HepG2 (cell line): Measurements from ENCODE around the gene ALPL. TPM values are rescaled to one million over a fixed set of nuclear protein-coding genes. Genes with fewer than 3 reads are reported as not detected.

ENCODE experiments used
- ATAC-seq: fragments of 200-7000 bp; cut with Tn5 transposase; 3 replicates; pipeline ENCODE4 v1.9.1; 2020; ENCODE audit warnings: mild to moderate bottlenecking, moderate library complexity
- BruUV-seq: library from RNA; stranded (reverse); fragments of 400-500 nt; replicated peaks from 2 replicates; lab custom pipeline; 2021; lab: Mats Ljungman, UMichigan
- CTCF ChIA-PET: fragments of 300-600 bp; formaldehyde crosslinking; extraction: SDS; loops from one replicate; lab custom pipeline; 2021; ENCODE audit warnings: low total read pairs, inconsistent platforms, low intra/inter-chr PET ratio; lab: Yijun Ruan, JAX
- POLR2A ChIA-PET: fragments of 350-600 bp; sonication (Branson Sonifier 250); formaldehyde crosslinking; loops from one replicate; lab custom pipeline; 2020; ENCODE audit warnings: antibody characterized with exemption, inconsistent platforms; lab: Yijun Ruan, JAX
- DNase-seq: peaks from one replicate; pipeline ENCODE4 v3.0.0-alpha.2; 2015; ENCODE audit warnings: low spot score
- FAIRE-seq: peaks from 3 replicates; lab custom pipeline; 2011; peaks lifted over from hg19 to GRCh38; lab: Jason Lieb, UNC
- H2AFZ ChIP-seq: one replicate; pipeline ENCODE4 v1.6.1; 2011; ENCODE audit warnings: low read length, inconsistent platforms
- H3K27ac ChIP-seq: fragments of 300-600 bp; 3 replicates; pipeline ENCODE4 v1.8.0; 2011; ENCODE audit warnings: mixed run types, mild to moderate bottlenecking, mixed read lengths, low read length, inconsistent platforms; ENCODE audit not compliant: insufficient read depth; ENCODE audit errors: extremely low read length
- H3K27me3 ChIP-seq, 2 experiments: fragments of 200-600 bp in 1 of 2; 2 replicates in 1 of 2; 3 replicates in 1 of 2; pipeline versions ENCODE4 v1.6.0 to v1.8.0; 2011; ENCODE audit warnings: low read length in 2 of 2, mild to moderate bottlenecking in 2 of 2, moderate library complexity in 2 of 2, inconsistent platforms in 1 of 2; ENCODE audit not compliant: insufficient read depth in 2 of 2, control insufficient read depth in 1 of 2
- H3K36me3 ChIP-seq, 2 experiments: fragments of 200-600 bp in 1 of 2; replicated peaks in 1 of 2; 2 replicates in 1 of 2; 3 replicates in 1 of 2; pipeline versions ENCODE4 v1.5.1 to v1.8.0; 2011; ENCODE audit warnings: low read length in 2 of 2, inconsistent platforms in 1 of 2; ENCODE audit not compliant: insufficient read depth in 2 of 2, control insufficient read depth in 1 of 2
- H3K4me1 ChIP-seq: 2 replicates; pipeline ENCODE4 v1.5.1; 2012; ENCODE audit warnings: low read length, inconsistent platforms; ENCODE audit not compliant: insufficient read depth
- H3K4me2 ChIP-seq: 2 replicates; pipeline ENCODE4 v1.6.0; 2011; ENCODE audit warnings: low read depth, low read length, inconsistent platforms
- H3K4me3 ChIP-seq, 3 experiments: fragments of 200-600 bp in 1 of 3; sonication (generic), shearing (Covaris generic) in 1 of 3; replicated peaks in 1 of 3; 2 replicates each; pipeline ENCODE4 v1.5.1; 2011 to 2016; ENCODE audit warnings: low read length in 3 of 3, inconsistent platforms in 2 of 3, low read depth in 2 of 3, mild to moderate bottlenecking in 2 of 3, control low read depth in 1 of 3, mixed read lengths in 1 of 3; ENCODE audit not compliant: insufficient read depth in 1 of 3
- H3K79me2 ChIP-seq: one replicate; pipeline ENCODE4 v1.6.1; 2011; ENCODE audit warnings: low read length, inconsistent platforms; ENCODE audit not compliant: insufficient read depth
- H3K9ac ChIP-seq: 2 replicates; pipeline ENCODE4 v1.6.0; 2011; ENCODE audit warnings: mild to moderate bottlenecking, low read depth, low read length, inconsistent platforms; ENCODE audit not compliant: insufficient read depth
- H3K9me3 ChIP-seq: 2 replicates; pipeline ENCODE4 v1.5.1; 2012; ENCODE audit warnings: mild to moderate bottlenecking, low read length
- H4K20me1 ChIP-seq: 2 replicates; pipeline ENCODE4 v1.6.0; 2011; ENCODE audit warnings: inconsistent platforms, mild to moderate bottlenecking, low read length, moderate library complexity; ENCODE audit not compliant: insufficient read depth
- KLF9 ChIP-seq: IDR thresholded peaks from 2 replicates; pipeline ENCODE4 v1.6.1; 2016; ENCODE audit warnings: low read depth
- ZNF589 ChIP-seq: sonication (generic); formaldehyde crosslinking; conservative IDR thresholded peaks from 2 replicates; pipeline ENCODE4 v1.8.0; 2022; ENCODE audit warnings: mild to moderate bottlenecking, moderate library complexity, missing genetic modification reagents
- ZNF737 ChIP-seq: sonication (generic); formaldehyde crosslinking; IDR thresholded peaks from 2 replicates; pipeline ENCODE4 v1.5.0; 2020; ENCODE audit warnings: missing genetic modification reagents, mild to moderate bottlenecking, borderline replicate concordance
- WGBS: methylation state at CpG from one replicate; pipeline ENCODE4 v1.1.6; 2017; ENCODE audit warnings: low lambda C conversion rate; 5-methylcytosine and 5-hydroxymethylcytosine counted together
- in situ Hi-C: cut with HindIII; loops from 2 replicates; pipeline ENCODE4 v1.10.0; 2017; ENCODE audit warnings: low pct_unique_long_range_greater_than_20kb; ENCODE audit not compliant: extremely low pct_ligation_motif_present
- intact Hi-C: fragments of 100-400 bp; cut with micrococcal nuclease; formaldehyde crosslinking; loops from one replicate; pipeline ENCODE4 v1.10.0; 2022; ENCODE audit not compliant: unreplicated experiment
- polyA plus RNA-seq, 8 experiments: library from polyadenylated mRNA; depleted of rRNA in 3 of 8; stranded (reverse) in 7 of 8; unstranded in 1 of 8; fragments of >200 nt; fragmentation: Illumina TruSeq in 4 of 8; extraction: Trizol in 4 of 8; gene quantifications; 2 replicates each; pipeline versions ENCODE4 v1.2.1 to v1.2.3, GENCODE V29; 2011 to 2016; ENCODE audit warnings: low read depth in 4 of 8, missing spikeins in 1 of 8, mixed read lengths in 1 of 8; ENCODE audit not compliant: insufficient read depth in 1 of 8
- total RNA-seq, 5 experiments: library from RNA; depleted of rRNA; stranded (reverse); fragments of >200 nt; fragmentation: Illumina TruSeq; extraction: Trizol; gene quantifications; 2 replicates each; pipeline ENCODE4 v1.2.3, GENCODE V29; 2016; ENCODE audit warnings: low read depth in 1 of 5
- TF ChIP-seq, protein P1 (sequence below): sonication (generic); formaldehyde crosslinking; IDR thresholded peaks from 2 replicates; pipeline ENCODE4 v1.5.0; 2020; ENCODE audit warnings: mild to moderate bottlenecking, missing genetic modification reagents, borderline replicate concordance

The ALPL gene
- total and polyA plus RNA-seq, 2 of the 13 experiments (the other 11 are each of a cell fraction or from before 2014, with no cell fraction given), result 0.12 TPM; not detected in 1

DNA sequence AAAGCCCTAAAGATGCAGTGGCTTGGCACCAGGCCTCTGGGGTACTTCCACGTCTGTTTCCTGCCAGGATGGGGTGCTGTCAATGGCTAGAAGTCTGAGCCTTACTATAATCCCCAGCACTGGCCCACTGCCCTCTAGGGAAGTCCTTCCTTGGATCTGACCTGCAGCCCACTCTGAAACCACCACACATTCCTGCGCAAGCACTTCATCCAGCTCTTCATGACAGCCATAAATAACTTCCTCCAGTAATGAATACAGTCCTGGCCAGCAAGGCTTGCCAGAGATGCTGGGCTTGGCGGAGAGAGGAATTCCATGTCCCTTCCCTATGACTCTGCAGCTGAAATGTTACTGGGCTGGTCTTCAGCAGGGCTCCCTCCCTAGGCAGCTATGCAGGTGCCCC is 32.6 kb downstream of the ALPL start:
- TF ChIP-seq ZNF589 (CRISPR knock-in tag) (no peak), KLF9 (CRISPR knock-in tag) (no peak), ZNF737 (CRISPR knock-in tag) (no peak)
- TF ChIP-seq, protein P1, sequence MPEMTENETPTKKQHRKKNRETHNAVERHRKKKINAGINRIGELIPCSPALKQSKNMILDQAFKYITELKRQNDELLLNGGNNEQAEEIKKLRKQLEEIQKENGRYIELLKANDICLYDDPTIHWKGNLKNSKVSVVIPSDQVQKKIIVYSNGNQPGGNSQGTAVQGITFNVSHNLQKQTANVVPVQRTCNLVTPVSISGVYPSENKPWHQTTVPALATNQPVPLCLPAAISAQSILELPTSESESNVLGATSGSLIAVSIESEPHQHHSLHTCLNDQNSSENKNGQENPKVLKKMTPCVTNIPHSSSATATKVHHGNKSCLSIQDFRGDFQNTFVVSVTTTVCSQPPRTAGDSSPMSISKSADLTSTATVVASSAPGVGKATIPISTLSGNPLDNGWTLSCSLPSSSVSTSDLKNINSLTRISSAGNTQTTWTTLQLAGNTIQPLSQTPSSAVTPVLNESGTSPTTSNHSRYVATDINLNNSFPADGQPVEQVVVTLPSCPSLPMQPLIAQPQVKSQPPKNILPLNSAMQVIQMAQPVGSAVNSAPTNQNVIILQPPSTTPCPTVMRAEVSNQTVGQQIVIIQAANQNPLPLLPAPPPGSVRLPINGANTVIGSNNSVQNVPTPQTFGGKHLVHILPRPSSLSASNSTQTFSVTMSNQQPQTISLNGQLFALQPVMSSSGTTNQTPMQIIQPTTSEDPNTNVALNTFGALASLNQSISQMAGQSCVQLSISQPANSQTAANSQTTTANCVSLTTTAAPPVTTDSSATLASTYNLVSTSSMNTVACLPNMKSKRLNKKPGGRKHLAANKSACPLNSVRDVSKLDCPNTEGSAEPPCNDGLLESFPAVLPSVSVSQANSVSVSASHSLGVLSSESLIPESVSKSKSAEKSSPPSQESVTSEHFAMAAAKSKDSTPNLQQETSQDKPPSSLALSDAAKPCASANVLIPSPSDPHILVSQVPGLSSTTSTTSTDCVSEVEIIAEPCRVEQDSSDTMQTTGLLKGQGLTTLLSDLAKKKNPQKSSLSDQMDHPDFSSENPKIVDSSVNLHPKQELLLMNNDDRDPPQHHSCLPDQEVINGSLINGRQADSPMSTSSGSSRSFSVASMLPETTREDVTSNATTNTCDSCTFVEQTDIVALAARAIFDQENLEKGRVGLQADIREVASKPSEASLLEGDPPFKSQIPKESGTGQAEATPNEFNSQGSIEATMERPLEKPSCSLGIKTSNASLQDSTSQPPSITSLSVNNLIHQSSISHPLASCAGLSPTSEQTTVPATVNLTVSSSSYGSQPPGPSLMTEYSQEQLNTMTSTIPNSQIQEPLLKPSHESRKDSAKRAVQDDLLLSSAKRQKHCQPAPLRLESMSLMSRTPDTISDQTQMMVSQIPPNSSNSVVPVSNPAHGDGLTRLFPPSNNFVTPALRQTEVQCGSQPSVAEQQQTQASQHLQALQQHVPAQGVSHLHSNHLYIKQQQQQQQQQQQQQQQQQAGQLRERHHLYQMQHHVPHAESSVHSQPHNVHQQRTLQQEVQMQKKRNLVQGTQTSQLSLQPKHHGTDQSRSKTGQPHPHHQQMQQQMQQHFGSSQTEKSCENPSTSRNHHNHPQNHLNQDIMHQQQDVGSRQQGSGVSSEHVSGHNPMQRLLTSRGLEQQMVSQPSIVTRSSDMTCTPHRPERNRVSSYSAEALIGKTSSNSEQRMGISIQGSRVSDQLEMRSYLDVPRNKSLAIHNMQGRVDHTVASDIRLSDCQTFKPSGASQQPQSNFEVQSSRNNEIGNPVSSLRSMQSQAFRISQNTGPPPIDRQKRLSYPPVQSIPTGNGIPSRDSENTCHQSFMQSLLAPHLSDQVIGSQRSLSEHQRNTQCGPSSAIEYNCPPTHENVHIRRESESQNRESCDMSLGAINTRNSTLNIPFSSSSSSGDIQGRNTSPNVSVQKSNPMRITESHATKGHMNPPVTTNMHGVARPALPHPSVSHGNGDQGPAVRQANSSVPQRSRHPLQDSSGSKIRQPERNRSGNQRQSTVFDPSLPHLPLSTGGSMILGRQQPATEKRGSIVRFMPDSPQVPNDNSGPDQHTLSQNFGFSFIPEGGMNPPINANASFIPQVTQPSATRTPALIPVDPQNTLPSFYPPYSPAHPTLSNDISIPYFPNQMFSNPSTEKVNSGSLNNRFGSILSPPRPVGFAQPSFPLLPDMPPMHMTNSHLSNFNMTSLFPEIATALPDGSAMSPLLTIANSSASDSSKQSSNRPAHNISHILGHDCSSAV (CRISPR knock-in tag), result no peak
- FAIRE-seq, result no peak
- Histone ChIP-seq H3K27ac (no peak overlapping the region), H4K20me1 (no peaks in the 10 kb centered on the region), H3K27me3 (peaks cover 1 to 41% of the 10 kb centered on the region in 2 experiments; a peak in 3 of 5 replicates), H3K4me3 (no peak overlapping the region), H3K79me2 (no peaks in the 10 kb centered on the region), H3K36me3 (no peaks in the 10 kb centered on the region), H2AFZ (no peak overlapping the region), H3K9ac (no peak overlapping the region), H3K4me2 (no peak overlapping the region), H3K9me3 (no peaks in the 10 kb centered on the region), H3K4me1 (peaks cover 27% of the 10 kb centered on the region)
- ATAC-seq, result no peak
- ChIA-PET POLR2A (no interaction called here), CTCF (no interaction called here)
- BruUV-seq, result no TSS peak
- intact Hi-C loops, result no loop called here
- in situ Hi-C loops, result no loop called here
- 60% methylated on average over 1 of the region's 3 CpGs for WGBS
- no peak for DNase-seq
